ENCODE data around the gene FIBCD1. TPM values are rescaled to one million over a fixed set of nuclear protein-coding genes. Genes with fewer than 3 reads are reported as not detected.

FIBCD1 gene
- total RNA-seq: under 1 TPM in 1 of 2 donors, not detected in 1; 0.14 TPM
- long read RNA-seq, donor 1: 0 reads
- long read RNA-seq, donor 2: 0 reads

DNA sequence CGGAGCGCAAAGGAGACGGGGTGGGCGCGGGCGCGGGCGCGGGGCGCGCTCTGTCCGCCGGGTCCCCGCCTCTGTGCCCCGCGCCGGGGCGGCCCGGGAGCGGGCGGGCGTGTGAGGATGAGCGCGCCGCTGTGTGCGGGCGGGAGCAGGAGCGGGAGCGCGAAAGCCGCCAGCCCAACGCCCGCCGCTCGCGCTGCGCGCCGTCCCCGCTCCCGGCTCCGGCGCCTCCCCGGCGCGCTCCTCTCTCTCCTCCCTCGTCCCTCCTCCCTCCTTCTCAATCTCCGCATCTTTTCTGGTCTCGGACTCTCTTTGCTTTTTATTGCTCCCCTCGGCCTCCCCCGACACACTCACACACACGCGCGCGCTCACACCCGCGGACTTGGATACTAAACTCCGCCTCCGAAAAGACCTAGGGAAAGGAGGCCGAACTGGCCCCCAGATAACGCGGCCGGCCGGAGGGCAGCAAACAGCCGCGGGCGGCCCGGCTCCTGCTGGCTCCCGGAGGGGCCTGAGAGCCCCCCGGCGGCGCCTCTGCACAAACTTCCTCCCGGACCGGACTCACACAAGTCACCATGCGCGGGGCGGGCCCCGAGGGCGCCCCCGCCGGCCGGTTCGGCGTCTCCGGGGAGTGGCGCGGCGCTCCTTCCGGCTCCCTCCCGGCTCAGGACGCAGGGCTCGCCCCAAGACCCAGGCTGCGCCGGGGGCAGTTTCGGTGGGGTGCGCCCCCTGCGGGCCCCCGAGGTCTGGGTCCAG lies at the start of gene FIBCD1:
Gene FIBCD1 (minus strand): TSS at position 596 of the 753 bp plus-strand sequence. CDS start 640 bp downstream, outside the sequence.
- DNase-seq (ENCODE audit: low spot score): no peak
- intact Hi-C loops (cut with DNase I): loop anchor here (1.0 to 10.0 kb wide), 3 partner anchors 57 to 164 kb away; no protein-coding TSS in a partner anchor

DNA sequence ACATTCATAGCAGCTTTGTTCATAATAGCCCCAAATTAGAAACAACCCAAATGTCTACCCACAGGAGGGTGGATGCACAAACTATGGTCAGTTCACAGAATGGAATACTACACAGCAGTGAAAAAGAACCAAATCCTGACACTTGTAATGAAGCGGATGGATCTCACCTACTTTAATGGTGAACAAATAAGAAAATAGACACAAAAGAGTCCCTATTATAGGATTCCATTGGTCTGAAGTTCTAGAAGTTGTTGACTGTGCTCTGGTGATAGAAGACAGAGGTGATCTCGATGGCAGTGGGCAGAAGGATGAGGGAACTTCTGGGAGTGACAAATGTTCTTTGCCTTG lies 49.3 kb upstream of the FIBCD1 start:
- DNase-seq (ENCODE audit: low spot score): no peak
- intact Hi-C loops (cut with DNase I): loop anchor here in 1 of 2 donors (2.0 kb wide), 1 partner anchor 604 kb away; no protein-coding TSS in a partner anchor

DNA sequence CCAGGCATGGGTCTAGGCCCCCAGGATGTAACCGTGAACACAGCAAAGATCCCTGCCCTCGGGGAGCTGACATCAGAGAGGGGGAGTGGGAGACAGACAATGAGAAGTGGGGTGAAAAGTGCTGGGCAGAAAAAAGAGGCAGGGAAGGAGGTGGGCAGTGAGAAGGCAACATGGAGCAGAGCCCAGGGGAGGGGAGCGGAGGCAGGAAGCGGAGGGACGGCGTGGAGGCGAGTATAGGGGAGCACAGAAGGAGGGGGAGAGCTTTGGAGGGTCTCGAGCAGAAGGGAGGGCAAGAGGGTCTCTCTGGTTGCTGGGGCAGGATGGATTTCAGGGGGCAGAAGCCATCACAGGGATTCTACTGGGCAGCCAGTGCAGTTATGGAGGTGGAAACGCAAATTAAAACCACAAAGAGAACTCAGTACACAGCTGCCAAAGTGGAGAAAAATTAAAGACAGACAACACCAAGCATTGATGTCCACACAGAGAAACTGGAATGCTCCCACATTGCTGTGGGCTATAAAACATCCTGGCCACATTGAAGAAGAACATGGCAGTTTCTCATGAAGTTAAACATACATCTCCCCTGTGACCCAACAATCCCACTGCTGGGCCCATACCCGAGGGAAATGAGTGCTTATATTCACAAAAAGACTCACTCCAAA lies 48.8 kb upstream of the FIBCD1 start:
- no peak for DNase-seq (ENCODE audit: low spot score)
- intact Hi-C loops (cut with DNase I): loop anchor here in 1 of 2 donors (2.0 kb wide), 1 partner anchor 603 kb away; no protein-coding TSS in a partner anchor

GRCh38 chr9:130987054-130987453 lies 48.0 kb upstream of the FIBCD1 start:
- no peak for DNase-seq (ENCODE audit: low spot score)
- intact Hi-C loops (cut with DNase I): no loop called here

- DNase-seq (ENCODE audit: low spot score): no peak
- intact Hi-C loops (cut with DNase I): no loop called here
These were observed 47.4 kb upstream of the FIBCD1 start for GRCh38 chr9:130986356-130986965.

- no peak for DNase-seq (ENCODE audit: low spot score)
- intact Hi-C loops (cut with DNase I): no loop called here
These were observed 46.6 kb upstream of the FIBCD1 start for GRCh38 chr9:130985606-130986162.

DNA sequence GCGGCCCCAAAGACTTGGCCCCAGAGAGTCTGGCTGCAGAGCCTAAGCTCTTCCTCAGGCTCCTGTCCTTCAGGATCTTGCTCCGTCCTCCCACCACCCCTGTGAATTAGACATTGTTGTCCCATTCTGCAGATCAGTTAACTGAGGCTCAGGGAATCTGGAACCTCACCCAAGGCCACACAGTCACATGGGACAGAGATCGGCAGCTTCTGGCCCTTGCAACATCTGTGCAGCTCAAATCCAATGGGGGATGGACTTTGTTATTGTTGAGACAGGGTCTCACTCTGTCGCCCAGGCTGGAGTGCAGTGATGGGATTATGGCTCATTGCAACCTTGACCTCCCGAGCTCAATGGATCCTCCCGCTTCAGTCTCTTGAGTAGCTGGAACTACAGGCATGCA lies 46.0 kb upstream of the FIBCD1 start:
- no peak for DNase-seq (ENCODE audit: low spot score)
- intact Hi-C loops (cut with DNase I): no loop called here

DNA sequence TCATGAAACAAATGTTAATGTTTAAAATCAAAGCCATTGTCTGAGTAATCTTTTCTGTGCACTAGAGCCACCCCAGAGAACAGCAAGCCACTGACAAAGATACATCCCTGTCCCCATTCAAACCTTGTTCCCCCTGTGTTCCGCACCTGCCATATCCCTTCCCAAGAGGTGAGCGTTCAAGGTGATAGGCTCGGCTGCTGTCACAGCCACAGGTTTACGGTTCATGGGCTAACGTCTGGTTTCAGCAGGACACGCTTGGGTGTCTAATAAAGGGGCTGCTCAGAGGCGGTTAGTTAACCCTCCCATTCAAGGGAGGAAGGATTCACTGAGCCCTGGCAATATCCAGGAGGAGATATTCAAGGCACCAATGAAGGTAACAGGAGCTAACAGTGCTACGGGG lies 45.5 kb upstream of the FIBCD1 start:
- intact Hi-C loops (cut with DNase I): loop anchor here in 1 of 2 donors (5.0 kb wide), 1 partner anchor 1207 kb away; no protein-coding TSS in a partner anchor
- DNase-seq (ENCODE audit: low spot score): no peak

- intact Hi-C loops (cut with DNase I): loop anchor here in 1 of 2 donors (5.0 kb wide), 1 partner anchor 1207 kb away; no protein-coding TSS in a partner anchor
- DNase-seq (ENCODE audit: low spot score): no peak
These were observed 44.9 kb upstream of the FIBCD1 start for GRCh38 chr9:130983970-130984369.

GRCh38 chr9:130983359-130983670 lies 44.3 kb upstream of the FIBCD1 start:
- intact Hi-C loops (cut with DNase I): loop anchor here in 1 of 2 donors (5.0 kb wide), 1 partner anchor 1206 kb away; no protein-coding TSS in a partner anchor
- no peak for DNase-seq (ENCODE audit: low spot score)

- DNase-seq (ENCODE audit: low spot score): no peak
- intact Hi-C loops (cut with DNase I): loop anchor here in 1 of 2 donors (5.0 kb wide), 1 partner anchor 1205 kb away; no protein-coding TSS in a partner anchor
These were observed 43.8 kb upstream of the FIBCD1 start for GRCh38 chr9:130982636-130983358.

DNA sequence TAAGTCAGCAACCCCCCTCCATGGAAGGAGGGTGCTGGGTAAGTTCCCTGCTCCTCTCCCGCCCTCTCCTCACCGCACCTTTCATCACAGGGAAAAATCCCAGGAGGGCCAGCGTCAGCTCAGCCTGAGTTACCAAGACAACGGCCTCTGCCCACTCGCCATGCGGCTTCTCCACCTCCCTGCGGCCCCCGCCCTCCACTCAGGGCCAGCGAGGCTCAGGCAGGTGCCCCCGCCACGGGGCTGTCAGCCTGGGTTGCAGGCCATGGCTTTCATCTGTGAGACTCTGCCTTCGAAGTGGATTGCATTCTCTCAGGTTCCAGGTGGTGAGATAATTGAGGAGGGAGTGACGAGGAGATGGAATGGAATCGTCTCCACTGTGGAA lies 42.7 kb upstream of the FIBCD1 start:
- intact Hi-C loops (cut with DNase I): loop anchor here in 1 of 2 donors (5.0 kb wide), 1 partner anchor 1204 kb away; no protein-coding TSS in a partner anchor
- DNase-seq (ENCODE audit: low spot score): no peak

- intact Hi-C loops (cut with DNase I): loop anchor here in 1 of 2 donors (5.0 kb wide), 1 partner anchor 1204 kb away; no protein-coding TSS in a partner anchor
- no peak for DNase-seq (ENCODE audit: low spot score)
These were observed 42.1 kb upstream of the FIBCD1 start for GRCh38 chr9:130981002-130981755.

GRCh38 chr9:130980526-130980925 lies 41.5 kb upstream of the FIBCD1 start:
- intact Hi-C loops (cut with DNase I): loop anchor here in 1 of 2 donors (5.0 kb wide), 1 partner anchor 1203 kb away; no protein-coding TSS in a partner anchor
- DNase-seq (ENCODE audit: low spot score): no peak

- DNase-seq (ENCODE audit: low spot score): no peak
- intact Hi-C loops (cut with DNase I): loop anchor here in 1 of 2 donors (5.0 kb wide), 1 partner anchor 1202 kb away; no protein-coding TSS in a partner anchor
These were observed 40.7 kb upstream of the FIBCD1 start for GRCh38 chr9:130979591-130980385.

DNA sequence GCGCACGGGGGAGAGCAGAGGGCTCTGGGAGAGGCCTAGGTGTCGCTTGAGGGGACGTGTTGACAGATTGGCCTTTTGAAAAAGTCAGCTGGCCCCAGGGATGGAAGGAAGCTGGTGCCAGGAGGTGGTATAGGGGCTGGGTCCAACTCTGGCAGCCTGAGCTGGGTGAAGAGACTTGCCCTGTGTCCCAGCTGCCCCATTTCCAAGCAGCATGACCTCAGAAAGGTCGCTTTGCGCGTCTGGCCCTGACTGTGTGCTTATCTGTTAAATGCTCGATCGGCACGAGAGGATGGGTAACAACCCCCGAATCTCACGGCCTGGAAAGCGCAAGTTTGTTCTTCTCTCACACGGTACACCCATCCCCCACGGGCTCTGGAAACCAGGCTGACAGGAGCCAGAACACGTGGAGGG lies 38.8 kb upstream of the FIBCD1 start:
- intact Hi-C loops (cut with DNase I): no loop called here
- DNase-seq (ENCODE audit: low spot score): no peak

Data from posterior vena cava (tissue), 2 donors.